HG02981 (cell line): ENCODE results near the gene CRTAC1.

Experiments
- ATAC-seq: cut with Tn5 transposase; IDR thresholded peaks from one replicate; pipeline ENCODE4 v1.9.1; 2021; ENCODE audit warnings: mild to moderate bottlenecking, moderate library complexity; ENCODE audit not compliant: unreplicated experiment

CRTAC1 gene, protein sequence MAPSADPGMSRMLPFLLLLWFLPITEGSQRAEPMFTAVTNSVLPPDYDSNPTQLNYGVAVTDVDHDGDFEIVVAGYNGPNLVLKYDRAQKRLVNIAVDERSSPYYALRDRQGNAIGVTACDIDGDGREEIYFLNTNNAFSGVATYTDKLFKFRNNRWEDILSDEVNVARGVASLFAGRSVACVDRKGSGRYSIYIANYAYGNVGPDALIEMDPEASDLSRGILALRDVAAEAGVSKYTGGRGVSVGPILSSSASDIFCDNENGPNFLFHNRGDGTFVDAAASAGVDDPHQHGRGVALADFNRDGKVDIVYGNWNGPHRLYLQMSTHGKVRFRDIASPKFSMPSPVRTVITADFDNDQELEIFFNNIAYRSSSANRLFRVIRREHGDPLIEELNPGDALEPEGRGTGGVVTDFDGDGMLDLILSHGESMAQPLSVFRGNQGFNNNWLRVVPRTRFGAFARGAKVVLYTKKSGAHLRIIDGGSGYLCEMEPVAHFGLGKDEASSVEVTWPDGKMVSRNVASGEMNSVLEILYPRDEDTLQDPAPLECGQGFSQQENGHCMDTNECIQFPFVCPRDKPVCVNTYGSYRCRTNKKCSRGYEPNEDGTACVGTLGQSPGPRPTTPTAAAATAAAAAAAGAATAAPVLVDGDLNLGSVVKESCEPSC

GRCh38 chr10:98030093-98030821 lies at the start of gene CRTAC1:
Gene CRTAC1 (minus strand): TSS chr10:98030621. CDS start chr10:98030472, 149 bp downstream.
- no peak for ATAC-seq

DNA sequence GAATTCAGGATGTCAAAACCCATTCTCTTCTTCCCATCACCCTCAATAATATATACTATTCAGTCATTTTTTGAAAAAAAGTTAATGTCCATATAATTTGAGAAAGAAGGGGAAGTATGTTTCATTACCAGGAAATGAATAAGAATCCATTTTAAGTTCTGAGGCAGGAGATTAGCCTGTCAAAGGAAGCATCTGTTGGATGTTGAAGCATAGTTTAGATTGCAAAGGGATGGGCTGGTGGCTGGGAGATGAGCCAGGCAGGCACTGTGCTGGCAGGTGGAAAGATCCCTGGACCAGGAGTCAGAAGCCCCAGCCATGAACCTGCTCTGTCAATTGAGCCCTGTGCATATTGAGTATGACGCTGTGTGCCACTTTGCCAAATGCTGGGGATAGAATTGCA lies 48.4 kb upstream of the CRTAC1 start:
- no peak for ATAC-seq

DNA sequence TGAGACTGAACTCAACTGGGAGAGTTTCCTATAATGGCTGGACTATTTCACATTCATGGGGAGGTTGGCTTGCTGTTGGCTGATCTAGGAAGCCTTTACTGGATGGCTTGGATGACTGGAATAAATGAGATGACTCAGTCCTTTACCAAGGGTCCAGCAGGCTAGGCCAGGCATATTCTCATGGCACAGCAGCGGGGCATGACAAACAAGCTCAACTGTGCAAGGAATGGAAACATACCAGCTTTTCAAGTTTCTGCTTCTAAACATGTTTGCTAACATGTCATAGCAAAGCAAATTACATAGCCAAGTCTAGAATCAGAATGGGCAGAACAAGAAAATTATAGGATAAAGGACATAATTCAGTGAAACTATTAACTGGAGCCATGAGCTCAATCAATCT lies 46.8 kb upstream of the CRTAC1 start:
- ATAC-seq = no peak

DNA sequence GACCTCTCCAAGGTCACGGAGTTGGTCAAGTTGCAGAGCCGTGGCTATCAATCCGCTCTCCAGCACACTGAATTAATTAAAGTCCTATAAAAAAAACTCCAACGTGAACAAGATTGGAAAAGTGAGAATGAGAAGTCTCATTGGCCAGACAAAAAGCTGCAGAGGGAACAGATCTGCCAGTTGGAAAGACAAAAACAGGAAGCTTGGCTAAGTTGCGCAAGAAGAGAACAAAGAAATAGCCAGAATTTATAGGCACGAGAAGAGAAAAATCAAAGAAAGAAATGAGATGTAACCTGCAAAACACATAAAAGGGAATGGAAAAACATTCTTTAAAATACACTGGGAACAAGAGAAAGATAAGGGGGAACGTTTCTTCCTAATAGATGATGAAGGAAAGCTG lies 45.7 kb upstream of the CRTAC1 start:
- ATAC-seq = no peak

GRCh38 chr10:98074315-98074911 lies 44.0 kb upstream of the CRTAC1 start:
- ATAC-seq = no peak

DNA sequence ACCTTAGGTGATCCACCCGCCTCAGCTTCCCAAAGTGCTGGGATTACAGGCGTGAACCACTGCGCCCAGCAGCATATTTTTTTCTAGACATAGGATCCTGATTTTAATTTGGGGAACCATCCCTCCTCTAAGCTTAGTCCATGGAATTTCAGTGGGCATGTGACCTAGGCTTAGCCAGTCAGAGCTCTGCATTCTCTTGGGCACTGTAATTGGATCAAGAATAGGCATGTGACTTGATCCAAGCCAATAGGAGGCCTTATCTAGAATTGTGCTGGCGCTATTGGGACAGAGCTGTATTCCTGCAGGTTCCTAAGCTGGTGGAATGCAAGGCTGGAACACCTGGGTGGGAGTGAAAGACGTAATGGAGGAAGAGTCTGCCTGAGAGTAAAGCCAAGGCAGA lies 36.7 kb upstream of the CRTAC1 start:
- no peak for ATAC-seq

GRCh38 chr10:98063740-98064027 lies 33.3 kb upstream of the CRTAC1 start:
- ATAC-seq = no peak

GRCh38 chr10:98062424-98062823 lies 32.0 kb upstream of the CRTAC1 start:
- no peak for ATAC-seq

DNA sequence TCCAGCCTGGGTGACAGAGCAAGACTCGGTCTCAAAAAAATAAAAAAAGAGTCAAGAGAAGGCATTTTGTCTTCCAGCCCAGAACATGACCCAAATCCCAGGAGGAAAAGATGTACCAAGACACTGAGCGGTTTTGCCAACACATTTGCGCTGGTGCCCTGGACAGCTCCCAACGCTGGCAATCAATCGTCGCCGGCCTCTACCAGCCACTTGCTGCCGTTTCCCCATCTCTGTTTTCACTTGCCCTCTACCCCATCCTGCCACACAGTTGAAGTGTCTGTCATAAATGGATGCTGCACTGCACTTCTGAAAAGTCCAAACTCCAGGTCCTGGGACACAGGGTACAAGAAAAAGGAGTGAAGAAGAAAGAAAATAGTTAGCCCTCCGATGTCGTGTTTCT lies 29.7 kb upstream of the CRTAC1 start:
- ATAC-seq = no peak

DNA sequence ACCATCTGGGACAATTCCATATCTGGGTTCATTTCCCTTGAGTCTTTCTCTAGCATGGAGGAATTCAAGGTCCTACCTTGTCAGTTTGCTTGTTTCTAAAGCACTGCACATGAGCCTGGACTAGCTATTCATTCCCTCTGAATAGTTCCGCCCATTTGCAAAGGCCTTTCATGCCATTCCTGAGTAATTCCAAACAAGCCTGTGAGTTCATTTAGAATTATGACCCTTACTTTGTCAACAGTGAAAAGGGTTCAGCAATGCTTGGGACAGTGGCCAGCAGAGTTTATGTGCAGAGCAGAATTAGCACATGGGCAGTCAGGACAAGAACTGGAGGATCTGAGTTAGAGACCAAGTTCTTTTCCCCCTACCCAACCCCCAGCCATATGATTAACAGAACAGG lies 27.9 kb upstream of the CRTAC1 start:
- no peak for ATAC-seq

DNA sequence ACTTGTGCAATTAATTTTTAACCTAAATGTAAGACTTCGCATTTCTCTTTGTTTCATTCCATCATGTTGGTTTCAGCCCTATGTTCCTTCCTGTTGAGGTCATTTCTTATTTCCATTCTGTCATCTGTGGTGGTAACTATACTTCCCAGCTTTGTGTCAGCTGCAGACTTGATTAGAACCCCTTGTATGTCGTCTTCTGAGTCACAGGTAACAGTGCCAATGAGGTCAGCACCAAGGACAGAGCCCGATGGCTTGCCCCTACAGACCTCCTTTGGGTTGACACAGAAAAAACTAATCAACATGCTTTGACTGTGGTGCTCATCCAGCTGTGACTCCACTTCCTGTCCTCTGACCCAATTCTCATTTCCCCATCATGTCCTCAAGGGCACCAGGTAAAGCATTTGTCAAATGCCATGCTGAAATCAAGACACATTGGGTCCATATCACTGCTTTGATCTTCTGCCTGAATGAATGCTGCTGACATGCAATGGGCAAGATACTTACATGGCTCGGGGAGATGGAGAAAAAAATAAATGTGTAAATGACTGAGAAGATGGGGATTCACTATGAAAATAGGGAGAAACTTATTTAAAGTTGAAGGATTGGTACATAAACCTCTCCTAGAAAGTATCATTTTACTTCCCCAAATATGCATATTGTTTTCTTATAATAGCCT lies 25.6 kb upstream of the CRTAC1 start:
- no peak for ATAC-seq

DNA sequence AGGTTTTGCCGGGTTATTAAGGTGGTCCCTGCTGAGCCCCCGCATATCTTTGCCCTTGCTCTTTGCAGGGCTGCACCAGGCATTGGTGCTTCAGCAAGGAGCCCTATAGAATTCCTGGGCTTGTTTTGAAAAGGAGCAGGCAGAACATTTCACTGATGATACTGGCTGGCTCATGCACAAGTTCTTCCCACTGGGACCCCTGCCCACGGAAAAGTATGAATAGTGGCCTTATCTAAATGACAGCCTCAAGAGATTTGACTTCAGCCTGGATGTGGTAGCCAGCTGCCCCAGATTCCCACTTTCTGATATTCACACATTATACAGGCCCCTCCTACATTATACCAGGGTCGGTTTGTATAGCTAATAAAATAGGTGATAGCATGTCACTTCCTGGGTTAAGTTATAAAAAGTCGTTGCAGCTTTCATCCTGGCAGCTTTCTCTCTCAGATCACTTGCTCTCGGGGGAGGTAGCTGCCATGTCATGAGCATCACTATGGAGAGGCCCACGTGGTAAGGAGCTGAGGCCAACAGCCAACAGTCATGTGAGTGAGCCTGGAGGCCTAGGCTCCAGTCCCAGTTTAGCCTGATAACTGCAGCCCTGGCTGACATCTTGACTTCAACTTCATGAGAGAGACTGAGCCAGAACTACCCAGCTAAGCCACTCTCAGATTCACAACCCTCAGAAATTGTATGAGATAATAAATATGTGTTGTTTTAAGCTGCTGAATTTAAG lies 16.8 kb upstream of the CRTAC1 start:
- no peak for ATAC-seq

GRCh38 chr10:98045785-98046389 lies 15.5 kb upstream of the CRTAC1 start:
- ATAC-seq = peak; percentile 52

- ATAC-seq = no peak
These were observed 11.1 kb upstream of the CRTAC1 start for GRCh38 chr10:98041352-98042043.

DNA sequence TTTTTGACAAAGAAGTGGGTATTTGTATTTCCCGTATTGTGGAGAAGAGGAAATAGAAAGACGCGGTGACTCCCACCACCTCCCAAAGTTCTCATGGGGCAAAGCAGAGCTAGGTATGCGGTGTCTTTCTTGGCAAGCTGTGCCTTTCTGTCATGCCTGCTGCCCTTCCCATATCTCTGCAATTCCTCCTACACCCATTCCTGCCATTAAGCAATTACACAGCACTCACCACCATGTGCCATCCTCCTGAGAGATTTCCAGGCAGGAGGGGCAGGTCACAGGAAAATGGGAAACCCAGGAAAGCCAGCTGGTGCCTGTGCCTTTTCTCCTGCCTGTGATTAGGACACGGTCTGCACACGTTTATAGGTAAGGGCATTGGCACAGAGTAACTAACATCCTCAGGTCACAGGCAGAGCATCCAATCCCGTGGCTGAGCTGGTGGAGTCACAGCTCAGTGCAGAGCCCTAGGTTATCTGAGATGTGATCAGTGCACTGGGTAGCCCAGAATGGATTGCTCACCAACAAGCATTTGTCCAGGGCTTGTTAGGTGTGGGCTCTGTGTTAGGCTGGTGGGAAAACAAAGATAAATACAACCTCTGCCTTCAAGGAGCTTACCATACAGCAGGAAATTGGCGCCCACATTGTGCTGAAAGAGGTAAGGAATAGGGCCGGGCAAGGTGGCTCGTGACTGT lies 9.4 kb upstream of the CRTAC1 start:
- no peak for ATAC-seq

DNA sequence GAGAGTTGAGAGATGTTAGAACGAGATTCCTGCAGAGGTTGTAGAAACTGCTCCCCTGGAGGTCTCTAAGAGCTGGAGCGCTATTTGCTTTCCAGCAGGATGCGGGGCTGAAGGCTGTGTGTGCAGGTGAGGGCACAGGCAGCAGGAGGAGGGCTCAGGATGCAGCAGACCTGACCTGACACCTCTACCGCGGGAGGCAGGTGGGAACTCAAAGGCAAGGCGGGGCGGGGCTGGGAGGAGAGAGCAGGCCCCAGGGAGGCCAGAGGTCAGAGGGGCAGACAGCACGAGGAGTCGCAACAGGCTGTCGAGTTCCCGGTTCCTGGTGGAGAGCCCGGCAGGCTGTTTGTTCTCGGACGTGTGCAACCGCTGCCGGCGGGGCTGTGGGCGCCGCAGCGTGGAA lies 7.9 kb upstream of the CRTAC1 start:
- ATAC-seq = no peak

DNA sequence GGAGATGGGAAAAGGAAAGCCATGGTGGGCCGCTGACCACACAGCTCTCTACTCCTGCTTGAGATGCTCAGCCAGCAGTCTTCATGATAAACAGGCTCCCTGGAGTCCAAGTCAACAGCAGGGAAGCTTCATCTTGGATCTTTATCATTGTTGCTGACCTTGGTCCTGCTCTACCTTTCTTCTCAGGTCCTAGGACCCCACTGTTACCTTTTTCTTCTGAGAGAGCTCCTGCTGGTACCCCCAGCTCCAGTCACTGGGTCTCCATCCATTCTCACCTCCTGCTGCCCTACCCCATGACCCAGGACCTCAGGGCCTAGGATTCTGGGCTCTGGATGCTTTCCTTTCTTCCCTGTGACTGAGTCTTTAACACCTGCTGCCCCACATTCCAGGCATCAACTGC lies 5.2 kb upstream of the CRTAC1 start:
- ATAC-seq = no peak

- ATAC-seq = no peak
These were observed 3.1 kb upstream of the CRTAC1 start for GRCh38 chr10:98033515-98033914.

DNA sequence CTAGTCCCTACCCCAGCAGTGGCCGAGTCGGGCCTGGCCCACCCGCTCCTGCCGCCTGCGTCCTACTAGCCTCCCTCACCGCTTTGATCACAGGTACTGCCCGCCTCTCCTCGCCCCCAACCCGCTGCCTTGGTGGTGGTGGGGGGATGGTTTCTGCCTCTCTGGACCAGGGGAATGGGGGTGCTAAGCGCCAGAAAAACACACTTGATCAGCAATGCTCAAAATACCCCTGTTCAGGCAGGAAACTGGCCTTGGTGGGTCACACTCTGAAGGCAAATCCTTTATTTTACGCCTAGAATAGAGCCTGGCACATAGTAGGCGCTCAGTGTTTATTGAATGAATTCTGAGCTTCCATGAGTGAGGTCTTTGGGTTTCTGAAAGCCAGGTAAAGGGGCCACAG lies 1.0 kb upstream of the CRTAC1 start:
- ATAC-seq = no peak
